ENCODE results near the gene MXRA8. TPM values are rescaled to one million over a fixed set of nuclear protein-coding genes. Genes with fewer than 3 reads are reported as not detected.

The MXRA8 gene
- total RNA-seq, 6 experiments from 2014 or later: 2.2 to 11.9 (median 3.3) TPM

DNA sequence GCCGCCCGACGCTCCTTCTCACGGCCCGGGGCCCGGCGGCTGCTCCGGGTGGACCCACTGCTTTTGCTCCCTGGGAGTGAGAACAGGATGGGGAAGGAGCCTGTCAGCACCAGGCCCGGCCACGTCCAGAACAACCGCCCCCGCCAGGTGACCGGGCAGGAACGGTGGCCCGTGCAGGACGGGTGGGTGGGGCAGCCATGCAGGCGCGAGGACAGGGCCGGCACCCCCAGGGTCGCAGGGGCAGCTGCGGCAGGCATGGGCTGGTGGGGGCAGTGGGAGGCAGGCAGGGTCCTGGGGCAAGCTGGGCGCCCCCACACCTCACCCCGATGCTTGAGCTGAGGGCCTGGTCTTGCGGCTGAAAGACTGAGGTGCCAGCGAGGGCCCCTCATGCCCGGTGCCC is 21.9 kb downstream of the MXRA8 start:
- no CpG with 5 or more reads among the region's 26 CpGs for WGBS (ENCODE audit: insufficient coverage, low coverage, low lambda C conversion rate, missing lambda C conversion rate)
- Histone ChIP-seq H3K4me1 (peaks cover 0 to 5% (median 0%) of the 10 kb centered on the region in 4 donors), H3K4me3 (no peak overlapping the region), H3K36me3 (peaks cover 0 to 15% (median 2%) of the 10 kb centered on the region in 4 donors), H3K27ac (no peak overlapping the region), H3K9me3 (no peaks in the 10 kb centered on the region), H3K27me3 (no peaks in the 10 kb centered on the region)
- TF ChIP-seq POLR2A (IDR thresholded peaks at IDR 0.05): no peak
- TF ChIP-seq, protein P1, sequence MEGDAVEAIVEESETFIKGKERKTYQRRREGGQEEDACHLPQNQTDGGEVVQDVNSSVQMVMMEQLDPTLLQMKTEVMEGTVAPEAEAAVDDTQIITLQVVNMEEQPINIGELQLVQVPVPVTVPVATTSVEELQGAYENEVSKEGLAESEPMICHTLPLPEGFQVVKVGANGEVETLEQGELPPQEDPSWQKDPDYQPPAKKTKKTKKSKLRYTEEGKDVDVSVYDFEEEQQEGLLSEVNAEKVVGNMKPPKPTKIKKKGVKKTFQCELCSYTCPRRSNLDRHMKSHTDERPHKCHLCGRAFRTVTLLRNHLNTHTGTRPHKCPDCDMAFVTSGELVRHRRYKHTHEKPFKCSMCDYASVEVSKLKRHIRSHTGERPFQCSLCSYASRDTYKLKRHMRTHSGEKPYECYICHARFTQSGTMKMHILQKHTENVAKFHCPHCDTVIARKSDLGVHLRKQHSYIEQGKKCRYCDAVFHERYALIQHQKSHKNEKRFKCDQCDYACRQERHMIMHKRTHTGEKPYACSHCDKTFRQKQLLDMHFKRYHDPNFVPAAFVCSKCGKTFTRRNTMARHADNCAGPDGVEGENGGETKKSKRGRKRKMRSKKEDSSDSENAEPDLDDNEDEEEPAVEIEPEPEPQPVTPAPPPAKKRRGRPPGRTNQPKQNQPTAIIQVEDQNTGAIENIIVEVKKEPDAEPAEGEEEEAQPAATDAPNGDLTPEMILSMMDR (IDR thresholded peaks at IDR 0.05): no peak
- intact Hi-C loops (cut with DNase I): no loop called here
- ATAC-seq (no peak), DNase-seq (no peak)

DNA sequence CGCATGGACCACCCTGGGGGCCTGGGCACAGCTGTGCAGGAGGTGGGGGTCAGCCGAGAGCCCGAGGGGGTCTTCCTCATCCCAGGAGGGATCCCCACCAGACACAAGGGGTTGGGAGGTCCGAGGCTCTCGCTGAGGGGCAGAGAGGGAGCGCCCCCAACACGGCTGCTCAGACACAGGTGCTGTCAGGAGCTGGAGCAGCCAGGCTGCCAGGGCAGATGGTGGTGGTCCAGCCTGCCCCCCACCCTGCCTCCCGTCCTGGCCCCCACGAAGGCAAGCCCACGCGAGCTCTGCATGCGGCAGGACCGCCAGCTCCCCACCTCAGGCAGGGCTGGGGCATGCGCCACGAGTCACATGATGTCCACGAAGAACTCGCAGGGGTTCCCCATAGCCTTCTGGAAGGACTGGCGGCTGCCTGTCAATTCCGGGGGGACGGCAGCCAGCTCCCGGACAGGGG is 22.5 kb downstream of the MXRA8 start:
- H3K27me3 ChIP-seq: no peaks in the 10 kb centered on the region
- intact Hi-C loops (cut with DNase I): no loop called here
- WGBS (ENCODE audit: insufficient coverage, low coverage, low lambda C conversion rate, missing lambda C conversion rate): 55% methylated on average over 2 of the region's 21 CpGs
- H3K4me3 ChIP-seq: no peak overlapping the region
- no peaks in the 10 kb centered on the region for H3K9me3 ChIP-seq
- H3K27ac ChIP-seq: no peak overlapping the region
- H3K36me3 ChIP-seq: peaks cover 0 to 15% (median 2%) of the 10 kb centered on the region in 4 donors
- no peak for ATAC-seq
- TF ChIP-seq, protein P1 (IDR thresholded peaks at IDR 0.05): no peak
- no peak for TF ChIP-seq POLR2A (IDR thresholded peaks at IDR 0.05)
- DNase-seq: no peak
- peaks cover 0 to 5% (median 0%) of the 10 kb centered on the region in 4 donors for H3K4me1 ChIP-seq

DNA sequence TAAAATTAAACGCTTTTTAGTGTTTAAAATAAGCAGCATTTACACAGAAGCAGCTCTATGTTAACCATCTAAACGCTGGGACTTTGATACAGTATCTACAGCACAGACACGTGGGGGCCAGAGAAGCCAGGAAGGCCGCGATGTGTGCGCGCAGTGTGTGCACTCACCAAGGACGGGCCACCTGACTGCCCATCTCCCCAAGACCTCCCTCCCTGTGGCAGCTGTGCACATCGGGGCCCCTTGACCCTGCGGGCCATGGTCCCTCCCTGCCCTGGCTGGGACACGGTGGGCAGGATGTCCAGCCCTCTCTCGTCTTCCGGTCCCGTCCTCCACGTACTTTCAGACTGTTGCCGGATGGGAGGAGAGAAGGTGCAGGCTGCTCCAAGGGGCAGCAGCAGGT is 23.1 kb downstream of the MXRA8 start:
- H3K9me3 ChIP-seq: no peaks in the 10 kb centered on the region
- intact Hi-C loops (cut with DNase I): no loop called here
- ATAC-seq: no peak
- no peak for TF ChIP-seq POLR2A (IDR thresholded peaks at IDR 0.05)
- TF ChIP-seq, protein P1 (IDR thresholded peaks at IDR 0.05): no peak
- DNase-seq: no peak
- no peak overlapping the region for H3K4me3 ChIP-seq
- WGBS (ENCODE audit: insufficient coverage, low coverage, low lambda C conversion rate, missing lambda C conversion rate): 60% methylated on average over 1 of the region's 16 CpGs
- peaks cover 0 to 15% (median 1%) of the 10 kb centered on the region in 4 donors for H3K36me3 ChIP-seq
- H3K4me1 ChIP-seq: peaks cover 0 to 5% (median 0%) of the 10 kb centered on the region in 4 donors
- no peak overlapping the region for H3K27ac ChIP-seq
- no peaks in the 10 kb centered on the region for H3K27me3 ChIP-seq

DNA sequence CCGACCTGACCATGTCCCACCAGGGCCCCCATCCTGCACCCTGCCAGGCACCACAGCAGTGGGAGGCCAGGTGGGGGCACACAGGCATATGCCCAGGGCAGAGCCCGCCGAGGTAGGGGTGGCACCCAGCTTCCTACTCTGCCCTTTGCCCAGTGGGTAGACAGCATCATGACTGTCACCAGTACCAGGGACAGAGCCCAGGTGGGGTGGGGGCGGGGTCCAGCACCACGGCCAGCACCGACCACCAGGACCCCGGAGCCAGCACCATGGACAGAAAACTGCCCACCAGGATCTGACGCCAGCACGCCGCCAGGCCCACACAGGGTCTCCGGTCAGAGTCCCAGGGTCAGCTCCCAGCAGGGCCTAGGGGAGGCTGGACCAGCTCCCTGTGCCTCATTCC is 23.5 kb downstream of the MXRA8 start:
- 60% methylated on average over 1 of the region's 11 CpGs for WGBS (ENCODE audit: insufficient coverage, low coverage, low lambda C conversion rate, missing lambda C conversion rate)
- intact Hi-C loops (cut with DNase I): no loop called here
- TF ChIP-seq, protein P1 (IDR thresholded peaks at IDR 0.05): no peak
- TF ChIP-seq POLR2A (IDR thresholded peaks at IDR 0.05): no peak
- Histone ChIP-seq H3K4me3 (no peak overlapping the region), H3K4me1 (peaks cover 0 to 5% (median 0%) of the 10 kb centered on the region in 4 donors), H3K27ac (no peak overlapping the region), H3K9me3 (no peaks in the 10 kb centered on the region), H3K36me3 (peaks cover 0 to 15% (median 1%) of the 10 kb centered on the region in 4 donors), H3K27me3 (no peaks in the 10 kb centered on the region)
- ATAC-seq (no peak), DNase-seq (no peak)
